ENCODE data around the gene TEX11.
"Not testable (repeated sequence)": the region's sequence is repeated elsewhere in the genome, so short reads cannot be mapped to it uniquely, and the experiment has no call there.

Gene TEX11

DNA sequence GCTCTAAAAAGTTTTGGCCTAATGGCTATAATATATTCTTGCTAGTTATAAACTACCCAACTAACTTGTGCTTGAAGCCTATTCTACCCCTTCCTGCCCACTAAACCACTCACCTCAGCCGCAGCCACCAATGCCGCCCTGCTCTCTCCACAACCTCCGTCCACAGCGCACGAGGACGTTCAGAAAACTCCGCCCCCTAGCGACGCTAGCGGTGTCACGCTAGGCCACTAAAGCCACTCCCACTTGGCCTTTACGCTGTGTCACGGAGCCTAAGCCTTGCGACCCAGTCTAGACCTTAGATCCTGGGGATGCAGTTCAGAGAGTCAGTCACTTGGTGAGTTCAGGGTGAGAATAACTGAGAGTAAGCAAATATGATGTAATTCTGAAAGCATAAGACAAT is at the start of gene TEX11:
Gene TEX11, minus strand, starts transcription at position 171 of the 400 bp plus-strand sequence. CDS start 922 bp downstream, outside the sequence.
- no peak for DNase-seq

DNA sequence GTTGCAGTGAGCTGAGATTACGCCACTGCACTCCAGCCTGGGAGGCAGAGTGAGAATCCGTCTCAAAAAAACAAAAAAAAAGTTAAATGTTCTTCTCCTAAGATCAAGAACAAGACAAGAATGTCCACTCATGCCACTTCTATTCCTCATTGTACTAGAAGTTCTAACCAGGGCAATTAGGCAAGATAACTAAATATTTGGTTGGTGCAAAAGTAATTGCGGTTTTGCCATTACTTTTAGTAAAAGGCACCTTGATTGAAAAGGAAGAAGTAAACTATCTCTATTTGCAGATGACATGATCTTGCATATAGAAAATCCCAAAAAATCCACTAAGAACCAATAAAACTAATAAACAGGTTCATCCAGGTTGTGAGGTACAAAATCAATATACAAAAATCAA is 46.4 kb upstream of the TEX11 start:
- no peak for DNase-seq

DNA sequence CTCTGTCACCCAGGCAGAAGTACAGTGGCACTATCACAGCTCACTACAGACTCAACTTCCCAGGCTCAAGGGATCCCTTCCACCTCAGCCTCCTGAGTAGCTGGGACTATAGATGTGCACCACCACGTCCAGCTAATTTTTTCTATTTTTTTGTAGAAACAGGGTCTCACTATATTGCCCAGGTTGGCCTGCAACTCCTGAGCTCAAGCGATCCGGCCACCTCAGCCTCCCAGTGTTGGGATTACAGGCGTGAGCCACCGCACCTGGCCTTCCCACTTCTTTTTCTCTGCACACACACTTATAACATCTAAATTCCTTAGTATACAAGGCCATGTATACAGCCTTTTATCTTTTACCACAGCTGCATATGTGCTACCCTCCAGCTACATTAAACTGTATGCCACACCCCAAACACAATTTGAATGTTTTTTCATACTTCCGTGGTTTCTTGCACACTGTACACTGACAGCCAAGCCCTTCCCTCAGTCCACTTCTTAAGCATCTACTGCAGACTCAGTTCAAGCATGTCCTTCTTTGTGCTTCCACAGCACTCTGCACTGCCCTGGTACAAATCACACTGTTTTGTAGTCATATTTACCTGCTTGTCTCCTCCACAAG is 15.9 kb upstream of the TEX11 start:
- no peak for DNase-seq

DNA sequence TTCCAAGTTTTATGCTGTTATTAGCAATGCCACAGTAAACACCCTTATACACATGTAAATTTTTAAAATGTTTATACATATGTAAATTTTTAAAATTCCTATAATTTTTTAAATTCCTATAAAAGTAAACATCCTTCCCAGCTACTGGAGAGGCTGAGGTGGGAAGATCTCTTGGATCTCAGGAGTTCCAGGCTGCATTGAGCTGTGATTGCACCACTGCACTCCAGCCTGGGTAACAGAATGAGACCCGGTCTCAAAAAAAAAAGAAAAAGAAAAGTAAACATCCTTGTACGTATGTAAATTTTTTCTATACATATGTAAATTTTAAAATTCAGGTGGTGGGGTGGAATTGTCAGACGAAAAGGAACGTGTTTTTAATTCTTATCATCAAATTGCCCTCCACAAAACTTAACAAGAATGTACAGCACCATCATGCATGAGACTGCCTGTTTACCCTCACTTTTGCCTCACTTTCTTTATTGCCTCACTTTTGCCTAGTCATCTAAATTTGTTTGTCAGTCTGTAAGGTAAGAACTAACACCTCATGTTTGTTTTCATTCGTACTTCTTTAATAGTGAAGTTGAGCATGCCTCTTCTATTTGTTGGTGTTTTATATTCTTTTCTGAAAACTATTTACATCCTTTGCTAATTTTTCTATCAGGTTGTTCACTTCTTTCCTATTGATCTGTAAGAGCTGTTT is 14.4 kb upstream of the TEX11 start:
- DNase-seq: no peak

DNA sequence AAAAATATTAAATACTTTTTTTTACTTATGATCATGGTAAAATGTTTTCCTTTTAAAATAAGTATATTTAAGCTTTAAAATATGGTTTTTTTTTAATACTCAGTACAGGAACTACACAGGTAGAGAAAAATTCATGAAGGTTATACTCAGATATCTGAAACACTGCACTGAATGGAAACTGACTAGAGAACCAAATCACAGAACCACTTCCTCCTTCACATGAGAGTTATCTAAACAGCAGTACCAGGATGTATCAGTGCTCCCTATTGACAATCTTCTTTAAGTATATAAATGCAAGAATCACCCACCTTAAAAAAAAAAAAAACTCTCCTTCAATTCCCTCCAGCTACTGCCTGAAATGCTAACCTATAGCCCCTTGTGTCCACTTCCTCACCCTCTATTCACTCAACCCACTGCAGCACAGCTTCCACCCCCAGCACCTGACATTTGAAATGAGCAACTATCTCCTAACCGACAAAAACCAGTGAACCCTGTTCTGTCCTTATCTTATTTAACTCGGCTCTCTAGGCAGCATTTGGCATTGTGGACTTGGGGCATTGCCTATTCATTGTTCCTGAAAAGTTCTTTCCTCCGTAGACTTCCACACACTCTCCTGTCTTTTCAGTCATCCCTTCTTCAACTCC is 13.3 kb upstream of the TEX11 start:
- DNase-seq: no peak

DNA sequence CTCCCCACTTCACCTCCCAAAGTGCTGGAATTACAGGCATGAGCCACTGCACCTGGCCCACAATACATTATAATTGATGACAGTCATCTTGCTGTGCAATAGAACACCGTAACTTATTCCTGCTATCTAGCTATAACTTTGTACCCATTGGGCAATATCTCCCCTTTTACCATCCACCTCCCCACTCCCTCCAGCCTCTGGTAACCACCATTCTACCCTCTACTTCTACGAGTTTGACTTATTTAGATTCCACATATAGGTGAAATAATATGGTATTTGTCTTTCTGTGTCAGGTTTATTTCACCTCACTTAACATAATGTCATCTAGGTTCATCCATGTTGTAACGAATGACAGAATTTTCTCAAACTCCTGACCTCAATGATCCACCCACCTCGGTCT is 8.2 kb upstream of the TEX11 start:
- DNase-seq: no peak

DNA sequence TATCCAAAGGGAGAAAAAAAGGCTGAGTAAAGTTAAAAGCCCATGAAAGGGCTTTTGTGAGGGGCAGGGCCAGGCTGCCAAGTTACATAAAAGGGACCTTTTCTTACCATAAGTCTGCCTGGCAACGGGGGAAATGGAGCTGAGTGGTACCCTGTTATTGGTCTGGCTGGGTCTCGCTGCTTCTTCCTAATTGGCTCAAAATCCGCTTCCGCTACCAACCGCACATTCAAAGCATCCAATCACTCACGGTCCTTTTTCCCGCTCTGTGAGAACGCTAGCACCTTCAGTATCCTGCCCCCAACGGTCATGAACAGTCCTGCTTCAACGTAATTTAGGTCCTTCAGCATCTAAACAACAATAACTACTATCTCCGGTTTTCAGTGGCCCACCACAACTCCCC is 611 bp downstream of the TEX11 start:
- no peak for DNase-seq

DNA sequence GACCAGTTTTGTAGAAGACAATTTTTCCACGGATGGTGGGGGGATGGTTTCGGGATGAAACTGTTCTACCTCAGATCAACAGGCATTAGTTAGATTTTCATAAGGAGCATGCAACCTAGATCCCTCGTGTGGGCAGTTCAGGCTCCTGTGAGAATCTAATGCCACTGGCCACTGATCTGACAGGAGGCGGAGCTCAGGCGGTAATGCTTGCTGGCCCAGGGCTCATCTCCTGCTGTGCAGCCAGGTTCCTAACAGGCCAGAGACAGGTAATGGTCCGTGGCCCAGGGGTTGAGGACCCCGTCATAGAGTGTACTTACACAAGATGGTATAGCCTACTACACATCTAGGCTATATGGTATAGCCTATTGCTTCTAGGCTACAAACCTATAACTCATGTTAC is 7.0 kb downstream of the TEX11 start:
- no peak for DNase-seq

DNA sequence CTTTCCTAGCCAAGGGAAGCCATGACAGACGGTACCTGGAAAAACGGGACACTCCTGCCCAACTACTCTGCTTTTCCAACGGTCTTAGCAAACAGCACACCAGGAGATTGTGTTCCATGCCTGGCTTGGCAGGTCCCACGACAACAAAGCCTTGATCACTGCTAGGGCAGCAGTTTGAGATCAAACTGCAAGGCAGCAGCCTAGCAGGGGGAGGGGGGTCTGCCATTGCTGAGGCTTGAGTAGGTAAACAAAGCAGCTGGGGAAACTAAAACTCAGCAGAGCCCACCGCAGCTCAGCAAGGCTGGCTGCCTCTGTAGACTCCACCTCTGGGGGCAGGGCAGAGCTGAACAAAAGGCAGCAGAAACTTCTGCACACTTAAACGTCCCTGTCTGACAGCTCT is 18.1 kb downstream of the TEX11 start:
- not testable (repeated sequence) for DNase-seq

DNA sequence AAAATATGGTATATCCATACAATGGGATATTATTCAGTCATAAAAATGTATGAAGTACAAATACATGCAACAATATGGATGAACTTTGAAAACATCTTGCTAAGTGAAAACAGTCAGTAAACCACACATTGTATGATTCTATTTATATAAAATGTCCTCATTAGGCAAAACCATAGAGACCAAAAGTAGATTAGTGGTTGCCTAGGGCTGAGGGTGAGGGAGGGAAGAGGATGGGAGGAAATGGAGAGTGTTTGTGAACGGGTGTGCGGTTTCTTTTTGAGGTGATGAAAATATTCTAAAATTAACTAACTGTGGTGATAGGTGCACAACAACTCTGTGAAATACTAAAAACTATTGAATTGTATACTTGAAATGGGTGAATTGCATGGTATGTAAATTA is 29.6 kb downstream of the TEX11 start:
- no peak for DNase-seq

DNA sequence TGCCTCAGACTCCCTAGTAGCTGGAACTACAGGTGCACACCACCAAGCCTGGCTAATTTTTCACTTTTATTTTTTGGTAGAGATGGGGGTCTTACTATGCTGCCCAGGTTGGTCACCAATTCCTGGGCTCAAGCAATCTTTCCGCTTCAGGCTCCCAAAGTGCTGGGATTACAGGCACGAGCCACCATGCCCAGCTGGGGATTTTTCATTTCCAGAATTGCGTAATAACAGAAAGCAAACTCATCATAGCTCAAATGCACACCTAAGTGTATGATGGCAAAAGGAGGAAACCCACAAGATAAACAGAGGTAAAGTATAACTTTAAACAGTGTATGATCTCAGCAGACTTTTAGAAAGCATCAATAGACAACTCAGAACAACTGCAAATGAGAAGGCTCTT is 56.2 kb downstream of the TEX11 start:
- DNase-seq: no peak

DNA sequence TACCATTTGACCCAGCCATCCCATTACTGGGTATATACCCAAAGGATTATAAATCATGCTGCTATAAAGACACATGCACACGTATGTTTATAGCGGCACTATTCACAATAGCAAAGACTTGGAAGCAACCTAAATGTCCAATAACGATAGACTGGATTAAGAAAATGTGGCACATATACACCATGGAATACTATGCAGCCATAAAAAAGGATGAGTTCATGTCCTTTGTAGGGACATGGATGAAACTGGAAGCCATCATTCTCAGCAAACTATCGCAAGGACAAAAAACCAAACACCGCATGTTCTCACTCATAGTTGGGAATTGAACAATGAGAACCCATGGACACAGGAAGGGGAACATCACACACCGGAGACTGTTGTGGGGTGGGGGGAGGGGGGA is 64.4 kb downstream of the TEX11 start:
- not testable (repeated sequence) for DNase-seq

DNA sequence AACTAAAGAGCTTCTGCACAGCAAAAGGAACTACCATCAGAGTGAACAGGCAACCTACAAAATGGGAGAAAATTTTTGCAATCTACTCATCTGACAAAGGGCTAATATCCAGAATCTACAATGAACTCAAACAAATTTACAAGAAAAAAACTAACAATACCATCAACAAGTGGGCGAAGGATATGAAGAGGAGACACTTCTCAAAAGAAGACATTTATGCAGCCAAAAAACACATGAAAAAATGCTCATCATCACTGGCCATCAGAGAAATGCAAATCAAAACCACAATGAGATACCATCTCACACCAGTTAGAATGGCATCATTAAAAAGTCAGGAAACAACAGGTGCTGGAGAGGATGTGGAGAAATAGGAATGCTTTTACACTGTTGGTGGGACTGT is 64.9 kb downstream of the TEX11 start:
- DNase-seq: not testable (repeated sequence)

DNA sequence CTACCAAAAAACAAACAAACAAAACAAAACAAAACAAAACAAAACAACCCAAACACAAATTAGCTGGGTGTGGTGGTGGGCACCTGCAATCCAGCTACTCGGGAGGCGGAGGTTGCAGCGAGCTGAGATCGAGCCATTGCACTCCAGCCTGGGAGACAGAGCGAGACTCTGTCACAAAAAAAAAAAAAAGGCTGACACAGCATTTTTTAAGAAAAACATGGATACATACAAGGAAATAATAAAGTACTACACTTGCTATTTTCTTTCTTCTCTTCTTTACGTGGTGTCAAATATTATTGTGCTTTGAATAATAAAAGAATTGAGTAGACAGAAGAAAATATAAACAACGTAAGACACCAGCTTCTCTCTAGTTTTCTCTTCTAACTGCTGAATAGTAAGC is 73.9 kb downstream of the TEX11 start:
- DNase-seq: no peak

DNA sequence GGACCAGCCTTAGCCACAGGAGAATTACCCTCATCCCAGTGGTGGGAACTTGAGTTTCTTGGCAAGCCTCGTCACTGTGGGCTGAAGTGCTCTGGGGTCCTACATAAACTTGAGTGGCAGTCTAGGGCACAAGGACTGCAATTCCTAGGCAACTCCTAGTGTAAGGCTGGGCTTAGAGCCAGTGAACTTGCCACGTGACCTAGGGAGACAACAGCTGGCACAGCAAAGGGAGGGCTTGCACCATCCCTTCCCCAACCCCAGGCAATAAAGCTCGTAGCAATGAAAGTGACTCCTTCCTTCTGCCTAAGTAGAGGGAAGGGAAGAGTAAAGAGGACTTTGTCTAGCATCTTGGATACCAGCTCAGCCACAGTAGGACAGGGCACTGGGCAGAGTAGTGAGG is 81.8 kb downstream of the TEX11 start:
- DNase-seq: no peak

DNA sequence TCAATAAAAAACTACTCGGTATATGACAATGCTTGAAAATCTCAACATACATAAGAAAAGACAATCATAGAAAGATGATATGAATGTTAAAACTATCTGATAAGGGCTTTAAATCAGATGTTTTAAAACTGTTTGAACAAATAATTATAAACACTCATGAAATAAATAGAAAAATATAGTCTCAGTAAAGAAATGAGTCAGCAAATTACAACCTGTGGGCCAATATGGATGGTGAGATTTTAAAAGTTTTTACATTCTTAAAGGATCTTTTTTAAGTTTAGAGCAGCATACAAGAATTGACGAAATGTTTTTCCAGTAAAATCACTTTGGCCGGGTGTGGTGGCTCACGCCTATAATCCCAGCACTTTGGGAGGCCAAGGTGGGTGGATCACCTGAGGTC is 83.1 kb downstream of the TEX11 start:
- DNase-seq: no peak

DNA sequence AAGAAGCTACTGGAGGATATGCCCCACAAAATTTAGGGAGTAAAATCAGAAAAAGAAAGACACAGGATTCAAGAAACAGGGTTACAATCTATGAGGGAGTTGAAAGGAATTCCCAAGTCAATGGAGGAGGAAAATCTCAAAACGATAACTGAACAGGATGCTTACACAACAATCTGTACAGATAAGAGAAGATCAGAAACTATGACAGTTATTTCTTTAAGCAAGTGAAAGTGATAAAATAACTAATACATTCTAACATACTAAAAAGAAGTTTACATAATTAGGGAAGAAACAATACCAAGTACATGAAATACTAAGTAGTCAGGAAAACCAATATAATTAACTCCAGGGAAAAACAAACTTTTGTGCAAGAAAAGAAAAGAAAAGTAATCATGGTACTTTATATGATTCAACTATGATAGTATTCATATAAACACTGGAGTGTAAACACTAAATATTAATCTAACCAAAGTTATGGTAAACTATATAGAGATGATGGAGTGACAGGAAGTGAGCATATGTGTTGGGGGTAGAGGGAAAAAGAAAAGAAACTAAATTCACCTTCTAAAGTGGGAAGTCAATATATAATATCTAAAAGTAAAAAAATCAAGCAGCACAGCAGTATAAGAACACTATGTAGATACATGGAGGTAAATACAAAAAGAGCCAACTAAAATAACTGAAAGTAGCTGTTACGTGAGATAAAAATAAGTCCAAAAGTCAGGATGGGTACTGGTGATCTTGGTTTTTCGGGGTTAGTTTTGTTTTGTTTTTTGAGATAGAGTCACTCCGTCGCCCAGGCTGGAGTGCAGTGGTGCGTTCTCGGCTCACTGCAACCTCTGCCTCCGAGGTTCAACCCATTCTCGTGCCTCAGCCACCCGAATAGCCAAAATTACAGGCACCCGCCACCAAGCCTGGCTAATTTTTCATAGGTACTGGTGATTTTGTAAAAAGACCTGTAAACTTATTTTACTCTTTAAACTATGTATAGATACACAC is 99.3 kb downstream of the TEX11 start:
- DNase-seq: no peak

DNA sequence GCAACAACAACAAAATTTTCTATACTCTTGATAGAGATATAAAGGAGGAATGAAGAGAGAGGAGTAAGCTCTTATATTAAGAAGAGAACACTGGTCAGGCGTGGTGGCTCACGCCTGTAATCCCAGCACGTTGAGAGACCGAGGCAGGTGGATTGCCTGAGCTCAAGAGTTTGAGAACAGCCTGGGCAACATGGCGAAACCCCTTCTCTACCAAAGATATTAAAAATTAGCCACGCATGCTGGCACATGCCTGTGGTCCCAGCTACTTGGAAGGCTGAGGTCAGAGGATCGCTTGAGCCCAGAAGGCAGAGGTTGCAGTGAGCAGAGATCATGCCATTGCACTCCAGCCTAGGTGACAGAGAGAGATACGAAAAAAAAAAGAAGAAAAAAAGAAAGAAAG is 102.4 kb downstream of the TEX11 start:
- no peak for DNase-seq

DNA sequence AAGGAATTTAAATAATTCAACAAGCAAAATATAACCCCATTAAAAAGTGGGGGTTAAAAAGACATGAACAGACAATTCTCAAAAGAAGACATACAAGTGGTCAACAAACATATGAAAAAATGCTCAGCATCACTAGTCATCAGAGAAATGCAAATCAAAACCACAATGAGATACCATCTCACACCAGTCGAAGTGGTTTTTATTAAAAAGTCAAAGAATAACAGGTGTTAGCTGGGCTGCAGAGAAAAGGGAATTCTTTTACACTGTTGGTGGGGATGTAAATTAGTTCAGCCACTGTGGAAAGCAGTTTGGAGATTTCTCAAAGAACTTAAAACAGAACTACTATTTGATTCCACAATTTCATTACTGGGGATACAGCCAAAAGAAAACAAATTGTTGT is 111.8 kb downstream of the TEX11 start:
- DNase-seq: not testable (repeated sequence)

DNA sequence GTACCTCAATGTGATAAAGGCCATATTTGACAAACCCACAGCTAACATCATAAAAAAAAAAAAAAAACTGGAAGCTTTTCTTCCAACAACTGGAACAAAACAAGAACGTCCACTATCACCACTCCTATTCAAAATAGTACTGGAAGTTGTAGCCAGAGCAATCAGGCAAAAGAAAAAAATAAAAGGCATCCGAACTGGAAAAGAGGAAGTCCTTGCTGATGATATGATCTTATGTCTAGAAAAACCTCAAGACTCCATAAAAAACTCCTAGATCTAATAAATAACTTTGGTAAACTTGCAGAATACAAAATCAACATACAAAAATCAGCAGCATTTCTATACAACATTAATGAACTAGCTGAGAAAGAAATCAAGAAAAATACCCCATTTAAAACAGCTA is 134.3 kb downstream of the TEX11 start:
- no peak for DNase-seq

DNA sequence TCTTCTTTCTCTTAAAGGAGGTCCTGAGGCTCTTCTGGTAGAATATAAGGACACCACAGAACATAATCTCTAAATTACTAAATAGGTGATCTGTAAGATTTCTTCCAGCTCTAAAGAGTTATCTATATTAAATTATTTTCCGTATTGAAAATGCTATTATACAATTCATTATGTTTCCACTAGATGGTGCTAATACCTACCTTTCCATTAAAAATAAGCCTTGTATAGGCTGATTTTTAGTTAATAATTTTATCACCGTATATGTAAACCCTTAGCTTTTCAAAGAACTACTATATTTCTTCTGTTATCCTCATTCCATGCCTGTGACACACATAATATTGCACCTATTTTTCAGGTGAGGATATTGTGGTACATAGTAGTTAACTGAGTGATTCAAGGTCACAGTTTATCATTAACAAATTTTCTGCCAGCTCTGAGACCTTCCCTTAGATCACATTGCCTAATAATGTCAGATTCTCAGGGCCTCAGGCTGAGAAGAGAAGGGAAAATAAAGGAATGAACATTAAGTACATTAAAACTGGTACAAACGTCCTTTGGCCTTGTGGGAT is 138.8 kb downstream of the TEX11 start:
- no peak for DNase-seq

DNA sequence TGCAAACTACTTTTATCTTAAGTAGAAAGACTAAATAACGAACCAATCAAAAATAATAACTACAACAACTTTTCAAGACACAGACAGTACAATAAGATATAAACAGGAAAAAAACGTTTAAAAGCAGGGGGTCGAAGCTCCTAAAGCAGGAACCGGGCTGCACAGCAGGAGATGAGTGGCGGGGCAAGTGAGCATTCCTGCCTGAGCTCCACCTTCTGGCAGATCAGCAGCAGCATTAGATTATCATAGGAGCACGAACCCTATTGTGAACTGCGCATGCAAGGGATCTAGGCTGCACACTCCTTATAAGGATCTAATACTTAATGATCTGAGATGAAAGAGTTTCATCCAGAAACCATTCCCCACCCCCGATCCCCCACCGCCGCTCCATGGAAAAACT is 146.2 kb downstream of the TEX11 start:
- DNase-seq: no peak

DNA sequence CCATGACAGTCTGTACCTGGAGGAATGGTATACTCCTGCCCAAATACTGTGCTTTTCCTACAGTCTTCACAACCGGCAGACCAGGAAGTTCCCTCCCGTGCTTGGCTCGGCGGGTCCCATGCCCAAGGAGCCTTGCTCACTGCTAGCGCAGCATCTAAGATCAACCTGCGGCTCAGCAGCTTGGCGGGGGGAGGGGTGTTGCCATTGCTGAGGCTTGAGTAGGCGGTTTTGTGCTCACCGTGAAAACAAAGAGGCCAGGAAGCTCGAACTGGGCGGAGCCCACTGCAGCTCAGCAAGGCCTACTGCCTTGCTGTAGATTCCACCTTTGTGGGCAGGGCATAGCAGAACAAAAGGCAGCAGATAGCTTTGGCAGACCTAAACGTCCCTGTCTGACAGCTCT is 152.7 kb downstream of the TEX11 start:
- peak; percentile 36 to 39 for DNase-seq
